KMS-11 (cell line): ENCODE results near the gene ADCY1.

Experiments
- H2AFZ ChIP-seq: fragments of 200-600 bp; sonication (generic); 2 replicates; pipeline ENCODE4 v1.6.1; 2016; ENCODE audit warnings: antibody characterized with exemption, mixed run types, low read depth
- H3K27ac ChIP-seq: fragments of 200-600 bp; sonication (generic); 2 replicates; pipeline ENCODE4 v1.6.1; 2016; ENCODE audit warnings: mild to moderate bottlenecking, mixed run types
- H3K27me3 ChIP-seq: fragments of 200-600 bp; sonication (generic); 2 replicates; pipeline ENCODE4 v1.6.1; 2017; ENCODE audit warnings: mild to moderate bottlenecking, low read depth, mixed run types, moderate library complexity; ENCODE audit not compliant: insufficient read depth
- H3K36me3 ChIP-seq: fragments of 200-600 bp; sonication (generic); 2 replicates; pipeline ENCODE4 v1.6.1; 2017; ENCODE audit warnings: mild to moderate bottlenecking, mixed run types; ENCODE audit not compliant: insufficient read depth
- H3K4me1 ChIP-seq: fragments of 200-600 bp; sonication (generic); 2 replicates; pipeline ENCODE4 v1.6.1; 2016; ENCODE audit warnings: mild to moderate bottlenecking, low read depth, mixed run types; ENCODE audit not compliant: poor library complexity, severe bottlenecking
- H3K4me2 ChIP-seq: fragments of 200-600 bp; sonication (generic); 2 replicates; pipeline ENCODE4 v1.7.0; 2016; ENCODE audit warnings: mild to moderate bottlenecking, mixed run types
- H3K4me3 ChIP-seq: fragments of 200-600 bp; sonication (generic); IDR thresholded peaks from 2 replicates; pipeline ENCODE4 v1.6.1; 2017; ENCODE audit warnings: low read depth, low read length, mixed read lengths; ENCODE audit not compliant: insufficient read depth
- H3K79me2 ChIP-seq: fragments of 200-600 bp; sonication (generic); 2 replicates; pipeline ENCODE4 v1.6.1; 2016; ENCODE audit warnings: low read depth, mixed run types; ENCODE audit not compliant: insufficient read depth
- H3K9ac ChIP-seq: fragments of 200-600 bp; sonication (generic); 2 replicates; pipeline ENCODE4 v1.6.1; 2016; ENCODE audit warnings: mild to moderate bottlenecking, mixed run types
- H4K20me1 ChIP-seq: fragments of 200-600 bp; sonication (generic); 2 replicates; pipeline ENCODE4 v1.6.1; 2016; ENCODE audit warnings: mild to moderate bottlenecking, mixed run types; ENCODE audit not compliant: insufficient read depth
- CTCF ChIP-seq: fragments of 200-600 bp; sonication (generic); conservative IDR thresholded peaks from 2 replicates; pipeline ENCODE4 v1.6.1; 2017; ENCODE audit warnings: low read depth, mild to moderate bottlenecking, antibody characterized with exemption, low read length, moderate library complexity, mixed read lengths

Gene ADCY1

GRCh38 chr7:45582136-45582749 is 8.1 kb downstream of the ADCY1 start:
- Histone ChIP-seq H3K79me2 (no peaks in the 10 kb centered on the region), H3K4me3 (no peak overlapping the region), H3K27ac (no peak overlapping the region), H3K4me1 (no peaks in the 10 kb centered on the region), H3K4me2 (no peak overlapping the region), H2AFZ (no peak overlapping the region), H3K9ac (no peak overlapping the region), H4K20me1 (no peaks in the 10 kb centered on the region), H3K36me3 (no peaks in the 10 kb centered on the region), H3K27me3 (no peaks in the 10 kb centered on the region)
- TF ChIP-seq CTCF = no peak

- Histone ChIP-seq H3K4me1 (no peaks in the 10 kb centered on the region), H3K4me3 (no peak overlapping the region), H3K36me3 (no peaks in the 10 kb centered on the region), H2AFZ (no peak overlapping the region), H3K79me2 (no peaks in the 10 kb centered on the region), H3K4me2 (no peak overlapping the region), H3K9ac (no peak overlapping the region), H3K27me3 (no peaks in the 10 kb centered on the region), H4K20me1 (no peaks in the 10 kb centered on the region), H3K27ac (no peak overlapping the region)
- TF ChIP-seq CTCF = no peak
Observed at GRCh38 chr7:45582868-45583277, 8.7 kb downstream of the ADCY1 start.

GRCh38 chr7:45583296-45583695 is 9.1 kb downstream of the ADCY1 start:
- Histone ChIP-seq H4K20me1 (no peaks in the 10 kb centered on the region), H3K27me3 (no peaks in the 10 kb centered on the region), H3K4me1 (no peaks in the 10 kb centered on the region), H3K79me2 (no peaks in the 10 kb centered on the region), H3K9ac (no peak overlapping the region), H3K4me3 (no peak overlapping the region), H2AFZ (no peak overlapping the region), H3K4me2 (no peak overlapping the region), H3K36me3 (no peaks in the 10 kb centered on the region), H3K27ac (no peak overlapping the region)
- no peak for TF ChIP-seq CTCF

- no peak overlapping the region for H3K9ac ChIP-seq
- H4K20me1 ChIP-seq = no peaks in the 10 kb centered on the region
- no peaks in the 10 kb centered on the region for H3K4me1 ChIP-seq
- no peak for TF ChIP-seq CTCF
- H3K4me2 ChIP-seq = no peak overlapping the region
- H3K36me3 ChIP-seq = no peaks in the 10 kb centered on the region
- H3K27ac ChIP-seq = no peak overlapping the region
- H3K79me2 ChIP-seq = no peaks in the 10 kb centered on the region
- H3K4me3 ChIP-seq = no peak overlapping the region
- no peak overlapping the region for H2AFZ ChIP-seq
- no peaks in the 10 kb centered on the region for H3K27me3 ChIP-seq
Observed at GRCh38 chr7:45584261-45585210, 10.4 kb downstream of the ADCY1 start.
